ENCODE results near the gene FRAS1.
"Not testable (repeated sequence)": the region's sequence is repeated elsewhere in the genome, so short reads cannot be mapped to it uniquely, and the experiment has no call there.

FRAS1 gene

GRCh38 chr4:78267790-78268189, 210.7 kb downstream of the FRAS1 start:
- Mint-ChIP-seq H3K36me3 (ENCODE audit: low read depth) (peaks cover 88% of the 10 kb centered on the region), H3K4me3 (no peak overlapping the region), H3K27ac (peak overlapping the region; percentile 36 to 87 (median 71)), H3K4me1 (peaks cover 21% of the 10 kb centered on the region), H3K27me3 (ENCODE audit: low read depth) (no peaks in the 10 kb centered on the region), H3K9me3 (peaks cover 12% of the 10 kb centered on the region)
- TF ChIP-seq CTCF (IDR thresholded peaks at IDR 0.05; ENCODE audit: unreplicated experiment in 3 of 3) = no peak

DNA sequence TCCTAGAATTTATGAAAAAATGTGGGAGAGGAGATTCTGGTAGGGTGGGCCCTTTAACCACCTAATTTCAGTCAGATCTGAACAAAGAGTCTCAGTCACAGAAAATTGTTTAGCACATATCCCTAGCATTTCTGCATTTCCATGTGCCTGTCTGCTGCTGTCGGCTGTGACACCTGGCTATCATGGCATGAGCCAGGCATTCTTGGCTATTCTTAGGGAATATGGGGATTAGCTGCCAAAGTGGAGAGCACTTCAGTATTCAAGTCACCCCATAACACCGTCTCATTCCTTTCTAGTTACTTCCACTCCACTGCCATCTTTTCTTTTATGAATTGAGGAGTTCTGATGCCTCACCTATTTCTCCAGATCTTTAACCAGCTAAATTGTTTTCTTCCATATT, 211.5 kb downstream of the FRAS1 start:
- Mint-ChIP-seq H3K4me3 (no peak overlapping the region), H3K9me3 (peaks cover 18% of the 10 kb centered on the region), H3K27ac (peak overlapping the region; percentile 21 to 87 (median 36)), H3K27me3 (ENCODE audit: low read depth) (no peaks in the 10 kb centered on the region), H3K4me1 (peaks cover 21% of the 10 kb centered on the region), H3K36me3 (ENCODE audit: low read depth) (peaks cover 90% of the 10 kb centered on the region)
- no peak for TF ChIP-seq CTCF (IDR thresholded peaks at IDR 0.05; ENCODE audit: unreplicated experiment in 3 of 3)

DNA sequence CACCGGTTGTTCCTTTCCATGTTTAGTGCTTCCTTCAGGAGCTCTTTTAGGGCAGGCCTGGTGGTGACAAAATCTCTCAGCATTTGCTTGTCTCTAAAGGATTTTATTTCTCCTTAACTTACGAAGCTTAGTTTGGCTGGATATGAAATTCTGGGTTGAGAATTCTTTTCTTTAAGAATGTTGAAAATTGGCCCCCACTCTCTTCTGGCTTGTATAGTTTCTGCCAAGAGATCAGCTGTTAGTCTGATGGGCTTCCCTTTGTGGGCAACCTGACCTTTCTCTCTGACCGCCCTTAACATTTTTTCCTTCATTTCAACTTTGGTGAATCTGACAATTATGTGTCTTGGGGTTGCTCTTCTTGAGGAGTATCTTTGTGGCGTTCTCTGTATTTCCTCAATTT, 218.3 kb downstream of the FRAS1 start:
- H3K27ac Mint-ChIP-seq; H3K27me3 Mint-ChIP-seq (ENCODE audit: low read depth); H3K4me3 Mint-ChIP-seq; H3K4me1 Mint-ChIP-seq: not testable (repeated sequence)
- Mint-ChIP-seq H3K9me3 (peaks cover 30% of the 10 kb centered on the region), H3K36me3 (ENCODE audit: low read depth) (peaks cover 92% of the 10 kb centered on the region)

GRCh38 chr4:78286281-78286680, 229.2 kb downstream of the FRAS1 start:
- H3K4me3 Mint-ChIP-seq = no peak overlapping the region
- peaks cover 10% of the 10 kb centered on the region for H3K4me1 Mint-ChIP-seq
- no peak for TF ChIP-seq CTCF (IDR thresholded peaks at IDR 0.05; ENCODE audit: unreplicated experiment in 3 of 3)
- H3K9me3 Mint-ChIP-seq = no peaks in the 10 kb centered on the region
- H3K27ac Mint-ChIP-seq = peak overlapping the region in 1 of 3 experiments; percentile 45
- H3K36me3 Mint-ChIP-seq (ENCODE audit: low read depth) = peaks cover 73% of the 10 kb centered on the region
- H3K27me3 Mint-ChIP-seq (ENCODE audit: low read depth) = no peaks in the 10 kb centered on the region

DNA sequence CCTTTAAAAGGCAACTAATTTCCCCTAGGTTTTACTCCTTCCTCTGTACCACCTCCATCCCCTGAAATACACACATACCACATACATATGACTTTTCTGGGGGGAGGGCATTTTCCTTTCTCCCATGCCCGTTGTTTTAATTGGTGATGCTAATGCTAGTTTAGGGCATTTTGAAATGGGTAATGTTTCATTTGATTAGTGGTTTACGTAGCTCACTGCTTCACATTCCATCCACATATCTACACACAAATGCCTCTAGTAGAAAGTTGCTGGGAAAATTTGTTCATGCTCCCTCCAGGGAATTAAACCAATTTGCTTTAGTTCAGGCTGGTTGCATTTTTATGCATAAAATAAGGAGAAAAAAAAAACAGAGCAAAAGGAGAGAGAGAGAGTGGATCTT, 231.2 kb downstream of the FRAS1 start:
- H3K27me3 Mint-ChIP-seq (ENCODE audit: low read depth) = no peaks in the 10 kb centered on the region
- peak overlapping the region; percentile 12 to 90 (median 41) for H3K27ac Mint-ChIP-seq
- no peak for TF ChIP-seq CTCF (IDR thresholded peaks at IDR 0.05; ENCODE audit: unreplicated experiment in 3 of 3)
- H3K9me3 Mint-ChIP-seq = no peaks in the 10 kb centered on the region
- H3K4me3 Mint-ChIP-seq = no peak overlapping the region
- peaks cover 62% of the 10 kb centered on the region for H3K36me3 Mint-ChIP-seq (ENCODE audit: low read depth)
- peaks cover 30% of the 10 kb centered on the region for H3K4me1 Mint-ChIP-seq

DNA sequence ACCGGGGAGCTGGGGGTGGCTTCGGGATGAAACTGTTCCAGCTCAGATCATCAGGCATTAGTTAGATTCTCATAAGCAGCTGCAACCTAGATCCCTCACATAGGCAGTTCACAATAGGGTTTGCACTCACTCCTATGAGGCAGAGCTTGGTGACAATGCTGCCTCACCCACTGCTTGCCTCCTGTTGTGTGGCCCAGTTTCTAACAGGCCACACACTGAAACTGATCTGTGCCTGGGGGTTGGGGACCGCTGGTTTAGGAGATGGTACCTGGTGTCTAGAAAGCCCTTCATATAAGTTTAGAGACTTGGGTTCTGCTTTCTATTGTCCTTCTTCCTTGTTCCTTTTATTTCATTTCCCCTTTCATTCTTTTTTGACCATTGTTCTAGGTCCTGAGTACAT, 234.2 kb downstream of the FRAS1 start:
- Mint-ChIP-seq H3K27me3 (ENCODE audit: low read depth) (no peaks in the 10 kb centered on the region), H3K4me3 (no peak overlapping the region), H3K4me1 (peaks cover 55% of the 10 kb centered on the region), H3K36me3 (ENCODE audit: low read depth) (peaks cover 53% of the 10 kb centered on the region), H3K9me3 (no peaks in the 10 kb centered on the region), H3K27ac (peak overlapping the region; percentile 32 to 78 (median 72))
- TF ChIP-seq CTCF (IDR thresholded peaks at IDR 0.05; ENCODE audit: unreplicated experiment in 3 of 3) = no peak

Data from nephron (organoid).